NT2/D1 (cell line): ENCODE results near the gene KRTAP10-3.
"Not testable (repeated sequence)": the region's sequence is repeated elsewhere in the genome, so short reads cannot be mapped to it uniquely, and the experiment has no call there.

ENCODE experiments used
- DNase-seq: peaks from one replicate; pipeline ENCODE4 v3.0.0-alpha.2; 2011; ENCODE audit warnings: low read depth, low spot score
- H3K27me3 ChIP-seq: 2 replicates; pipeline ENCODE4 v1.6.0; 2011; ENCODE audit warnings: mild to moderate bottlenecking; ENCODE audit not compliant: insufficient read length, insufficient read depth
- H3K36me3 ChIP-seq: 2 replicates; pipeline ENCODE4 v1.6.1; 2011; ENCODE audit warnings: mild to moderate bottlenecking, low read length, mixed read lengths; ENCODE audit not compliant: insufficient read depth, insufficient read length
- H3K4me1 ChIP-seq: 2 replicates; pipeline ENCODE4 v1.5.1; 2011; ENCODE audit not compliant: insufficient read depth, insufficient read length
- H3K4me3 ChIP-seq: 2 replicates; pipeline ENCODE4 v1.5.1; 2011; ENCODE audit warnings: low read depth; ENCODE audit not compliant: insufficient read length
- H3K9ac ChIP-seq: 2 replicates; pipeline ENCODE4 v1.6.0; 2011; ENCODE audit warnings: low read depth; ENCODE audit not compliant: insufficient read length
- H3K9me3 ChIP-seq: 2 replicates; pipeline ENCODE4 v1.5.1; 2011; ENCODE audit warnings: mild to moderate bottlenecking, low read length; ENCODE audit not compliant: insufficient read depth
- SUZ12 ChIP-seq: IDR thresholded peaks from 2 replicates; pipeline ENCODE4 v1.6.1; 2011; ENCODE audit not compliant: insufficient read length, insufficient read depth; ENCODE audit errors: extremely low read depth
- YY1 ChIP-seq: IDR thresholded peaks from 2 replicates; pipeline ENCODE4 v1.6.1; 2011; ENCODE audit not compliant: insufficient read length, insufficient read depth
- ZNF274 ChIP-seq: IDR thresholded peaks from 2 replicates; pipeline ENCODE4 v1.6.1; 2011; ENCODE audit warnings: mild to moderate bottlenecking, low read depth, low read length

The KRTAP10-3 gene

GRCh38 chr21:44583800-44584147, 25.2 kb upstream of the KRTAP10-3 start:
- Histone ChIP-seq H3K9me3 (peaks cover 11% of the 10 kb centered on the region), H3K27me3 (no peaks in the 10 kb centered on the region), H3K9ac (no peak overlapping the region), H3K4me3 (no peak overlapping the region), H3K4me1 (peaks cover 3% of the 10 kb centered on the region), H3K36me3 (no peaks in the 10 kb centered on the region)
- no peak for DNase-seq
- no peak for TF ChIP-seq YY1
- no peak for TF ChIP-seq ZNF274
- TF ChIP-seq SUZ12, result no peak

GRCh38 chr21:44583089-44583799, 24.6 kb upstream of the KRTAP10-3 start:
- no peak for DNase-seq
- no peak for TF ChIP-seq YY1
- TF ChIP-seq SUZ12, result no peak
- TF ChIP-seq ZNF274, result no peak
- peaks cover 16% of the 10 kb centered on the region for H3K9me3 ChIP-seq
- H3K4me1 ChIP-seq, result peaks cover 3% of the 10 kb centered on the region
- H3K27me3 ChIP-seq, result no peaks in the 10 kb centered on the region
- no peaks in the 10 kb centered on the region for H3K36me3 ChIP-seq
- H3K4me3 ChIP-seq, result no peak overlapping the region
- H3K9ac ChIP-seq, result no peak overlapping the region

- no peak for DNase-seq
- Histone ChIP-seq H3K36me3 (no peaks in the 10 kb centered on the region), H3K4me3 (no peak overlapping the region), H3K27me3 (no peaks in the 10 kb centered on the region), H3K9ac (no peak overlapping the region), H3K4me1 (peaks cover 3% of the 10 kb centered on the region), H3K9me3 (peaks cover 28% of the 10 kb centered on the region)
- TF ChIP-seq YY1 (no peak), ZNF274 (no peak), SUZ12 (no peak)
These were observed 23.5 kb upstream of the KRTAP10-3 start for GRCh38 chr21:44582055-44582454.

GRCh38 chr21:44581158-44581557, 22.6 kb upstream of the KRTAP10-3 start:
- no peaks in the 10 kb centered on the region for H3K36me3 ChIP-seq
- no peaks in the 10 kb centered on the region for H3K27me3 ChIP-seq
- TF ChIP-seq SUZ12 (no peak), ZNF274 (no peak), YY1 (no peak)
- peaks cover 33% of the 10 kb centered on the region for H3K9me3 ChIP-seq
- peaks cover 3% of the 10 kb centered on the region for H3K4me1 ChIP-seq
- no peak overlapping the region for H3K4me3 ChIP-seq
- H3K9ac ChIP-seq, result no peak overlapping the region
- DNase-seq, result no peak

- H3K4me1 ChIP-seq, H3K36me3 ChIP-seq, DNase-seq, H3K9ac ChIP-seq, H3K27me3 ChIP-seq, H3K4me3 ChIP-seq: not testable (repeated sequence)
- peaks cover 33% of the 10 kb centered on the region for H3K9me3 ChIP-seq
These were observed 21.7 kb upstream of the KRTAP10-3 start, which contains the start of gene KRTAP10-5 for GRCh38 chr21:44580231-44580821. Gene KRTAP10-5, minus strand, starts transcription at chr21:44580604. Its CDS starts 26 bp downstream, at chr21:44580578.

GRCh38 chr21:44579833-44580144, 21.2 kb upstream of the KRTAP10-3 start:
- TF ChIP-seq ZNF274 (no peak), YY1 (no peak)
- DNase-seq, result no peak
- H3K4me3 ChIP-seq, result no peak overlapping the region
- peaks cover 33% of the 10 kb centered on the region for H3K9me3 ChIP-seq
- peaks cover 3% of the 10 kb centered on the region for H3K4me1 ChIP-seq
- H3K9ac ChIP-seq, result no peak overlapping the region
- H3K27me3 ChIP-seq, result no peaks in the 10 kb centered on the region
- H3K36me3 ChIP-seq, result no peaks in the 10 kb centered on the region

- no peak overlapping the region for H3K9ac ChIP-seq
- peaks cover 5% of the 10 kb centered on the region for H3K4me1 ChIP-seq
- TF ChIP-seq YY1 (no peak), SUZ12 (no peak)
- H3K36me3 ChIP-seq, result no peaks in the 10 kb centered on the region
- no peaks in the 10 kb centered on the region for H3K27me3 ChIP-seq
- DNase-seq, result no peak
- H3K4me3 ChIP-seq, result no peak overlapping the region
- peaks cover 33% of the 10 kb centered on the region for H3K9me3 ChIP-seq
These were observed 20.6 kb upstream of the KRTAP10-3 start for GRCh38 chr21:44579056-44579832.
